H1 (cell line): ENCODE results near the gene RFPL1. TPM values are rescaled to one million over a fixed set of nuclear protein-coding genes. Genes with fewer than 3 reads are reported as not detected.
A peak's percentile ranks its signal among the peaks of the same experiment; 100 is the strongest.

Source experiments
- ATF2 ChIP-seq: IDR thresholded peaks from 2 replicates; pipeline ENCODE4 v1.6.1; 2012; ENCODE audit warnings: low read length, inconsistent platforms
- BACH1 ChIP-seq: IDR thresholded peaks from 2 replicates; pipeline ENCODE4 v1.6.1; 2012; ENCODE audit warnings: low read length, improper control_type of control experiment
- CBX5 ChIP-seq: fragments of 300-800, 300-1000 bp; sonication (generic); IDR thresholded peaks from 2 replicates; pipeline ENCODE4 v1.7.1; 2016; ENCODE audit warnings: antibody characterized with exemption, low read length, low read depth
- CBX8 ChIP-seq: fragments of 300-800, 300-1000 bp; sonication (generic); IDR thresholded peaks from 2 replicates; pipeline ENCODE4 v1.7.1; 2016; ENCODE audit warnings: low read depth, low read length, borderline replicate concordance
- CEBPB ChIP-seq: IDR thresholded peaks from 2 replicates; pipeline ENCODE4 v1.6.1; 2012; ENCODE audit warnings: low read depth, low read length
- CHD2 ChIP-seq: IDR thresholded peaks from 2 replicates; pipeline ENCODE4 v1.6.1; 2012; ENCODE audit warnings: low read length, improper control_type of control experiment
- CREB1 ChIP-seq: IDR thresholded peaks from 2 replicates; pipeline ENCODE4 v1.6.1; 2012; ENCODE audit warnings: inconsistent platforms
- EGR1 ChIP-seq: IDR thresholded peaks from 2 replicates; pipeline ENCODE4 v1.6.1; 2011; ENCODE audit warnings: low read depth, low read length, borderline replicate concordance
- FOSL1 ChIP-seq: IDR thresholded peaks from 2 replicates; pipeline ENCODE4 v1.6.1; 2011; ENCODE audit warnings: mild to moderate bottlenecking, low read depth, low read length, moderate library complexity; ENCODE audit not compliant: insufficient read depth
- HDAC2 ChIP-seq, 2 experiments: fragments of 300-600 bp in 1 of 2; sonication (generic) in 1 of 2; IDR thresholded peaks; 2 replicates each; pipeline ENCODE4 v1.6.1; 2011 to 2012; ENCODE audit warnings: low read depth in 2 of 2, low read length in 2 of 2, mild to moderate bottlenecking in 2 of 2, moderate library complexity in 2 of 2, borderline replicate concordance in 1 of 2, inconsistent platforms in 1 of 2
- HDAC6 ChIP-seq: IDR thresholded peaks from one replicate; pipeline ENCODE4 v1.7.1; 2012; ENCODE audit warnings: low read depth, mild to moderate bottlenecking, inconsistent platforms, low read length, moderate library complexity
- KDM1A ChIP-seq: fragments of 200-600, 300-600 bp; sonication (generic); IDR thresholded peaks from 2 replicates; pipeline ENCODE4 v1.7.1; 2016; ENCODE audit warnings: mild to moderate bottlenecking, low read length, borderline replicate concordance
- KDM4A ChIP-seq: IDR thresholded peaks from one replicate; pipeline ENCODE4 v1.7.1; 2012; ENCODE audit warnings: low read depth, mild to moderate bottlenecking, moderate library complexity, low read length, inconsistent platforms; ENCODE audit not compliant: severe bottlenecking
- KDM5A ChIP-seq: fragments of 200-600 bp; IDR thresholded peaks from 2 replicates; pipeline ENCODE4 v1.7.1; 2012; ENCODE audit warnings: mild to moderate bottlenecking, low read length, inconsistent platforms, mixed read lengths
- NRF1 ChIP-seq: IDR thresholded peaks from 2 replicates; pipeline ENCODE4 v1.6.1; 2011; ENCODE audit warnings: mild to moderate bottlenecking, low read depth, low read length, improper control_type of control experiment
- RAD21 ChIP-seq, 2 experiments: IDR thresholded peaks in 1 of 2; conservative IDR thresholded peaks in 1 of 2; 2 replicates each; pipeline ENCODE4 v1.6.1; 2011; ENCODE audit warnings: low read depth in 2 of 2, low read length in 2 of 2, improper control_type of control experiment in 1 of 2, inconsistent platforms in 1 of 2, mild to moderate bottlenecking in 1 of 2, moderate library complexity in 1 of 2
- RFX5 ChIP-seq: IDR thresholded peaks from 2 replicates; pipeline ENCODE4 v1.6.1; 2011; ENCODE audit warnings: low read depth, low read length, improper control_type of control experiment, borderline replicate concordance
- RXRA ChIP-seq: IDR thresholded peaks from 2 replicates; pipeline ENCODE4 v1.6.1; 2011; ENCODE audit warnings: low read depth, mild to moderate bottlenecking, low read length, moderate library complexity; ENCODE audit not compliant: insufficient read depth
- SAP30 ChIP-seq: fragments of 300-600 bp; sonication (generic); IDR thresholded peaks from 2 replicates; pipeline ENCODE4 v1.7.1; 2012; ENCODE audit warnings: low read length, moderate library complexity, mild to moderate bottlenecking, inconsistent platforms; ENCODE audit not compliant: insufficient read depth, insufficient replicate concordance
- SRF ChIP-seq: IDR thresholded peaks from 2 replicates; pipeline ENCODE4 v1.6.1; 2011; ENCODE audit warnings: mild to moderate bottlenecking, low read depth, low read length, moderate library complexity
- SUZ12 ChIP-seq: fragments of 200-600 bp; sonication (generic); IDR thresholded peaks from 2 replicates; pipeline ENCODE4 v1.6.1; 2012; ENCODE audit warnings: mild to moderate bottlenecking, inconsistent platforms, low read length, moderate library complexity, mixed read lengths
- YY1 ChIP-seq: IDR thresholded peaks from 2 replicates; pipeline ENCODE4 v1.6.1; 2011; ENCODE audit warnings: low read depth, mild to moderate bottlenecking, low read length
- ZNF274 ChIP-seq: IDR thresholded peaks from 2 replicates; pipeline ENCODE4 v1.7.0; 2012; ENCODE audit warnings: low read length, borderline replicate concordance; ENCODE audit errors: extremely low read depth
- polyA plus RNA-seq, 7 experiments: library from polyadenylated mRNA; depleted of rRNA in 3 of 7; stranded (reverse) in 5 of 7; unstranded in 2 of 7; fragments of >200 nt in 5 of 7; fragments of 200-250 nt in 2 of 7; gene quantifications; 1 replicate in 5 of 7; 2 replicates in 1 of 7; 4 replicates in 1 of 7; pipeline versions ENCODE4 v1.2.1 to v1.2.3, GENCODE V29; 2011 to 2013; ENCODE audit warnings: missing spikeins in 2 of 7, mixed read lengths in 2 of 7
- total RNA-seq: library from RNA; stranded (reverse); fragmentation: NEBNext Ultra II Directional; extraction: Animal tissue kit (Norgen Biotek cat#: 25700); gene quantifications from 2 replicates; pipeline ENCODE4 v1.2.1, GENCODE V29; 2021

Gene RFPL1
- total and polyA plus RNA-seq, 2 of the 8 experiments (the other 6 are each of a cell fraction or from before 2014, with no cell fraction given) = not detected

GRCh38 chr22:29480512-29481264 lies 42.3 kb downstream of the RFPL1 start (continued):
- TF ChIP-seq HDAC2 (IDR thresholded peaks at IDR 0.05; ENCODE audit: borderline replicate concordance in 1 of 2, low read depth in 2 of 2, low read length in 2 of 2) (no peak), HDAC6 (no peak), ZNF274 (no peak), BACH1 (no peak; the same call in 1 of the 2 replicates), CREB1 (peak; percentile 93), EGR1 (no peak), SRF (no peak), YY1 (no peak), RFX5 (no peak), KDM1A (no peak), CBX8 (no peak), CBX5 (no peak), KDM5A (no peak), SUZ12 (no peak), CHD2 (peak; percentile 93), RAD21 (IDR thresholded peaks at IDR 0.05 in 1 of 2, conservative IDR thresholded peaks at IDR 0.05 in 1 of 2; ENCODE audit: low read depth in 2 of 2, low read length in 2 of 2) (peak; percentile 35 to 53), RXRA (0 out of 2 replicates have a peak, but pooled peaks have one; percentile 79), CEBPB (no peak), FOSL1 (no peak), NRF1 (peak; percentile 34; the same call in 1 of the 2 replicates), KDM4A (peak; percentile 98), SAP30 (no peak), ATF2 (no peak)
